Spinal cord (tissue), 10 donors: Measurements from ENCODE around the gene VEZT. TPM values are rescaled to one million over a fixed set of nuclear protein-coding genes. Genes with fewer than 3 reads are reported as not detected.
"Not testable (repeated sequence)": the region's sequence is repeated elsewhere in the genome, so short reads cannot be mapped to it uniquely, and the experiment has no call there.

Source experiments
- DNase-seq, 6 donors: peaks; one replicate each; pipeline versions ENCODE4 v3.0.0 to v3.0.0-alpha.2; 2013 to 2015; ENCODE audit warnings: low spot score in 6 of 6, low read depth in 4 of 6
- H3K27ac ChIP-seq: one replicate; pipeline ENCODE4 v1.5.1; 2013; ENCODE audit warnings: low read depth, low read length, control low read depth
- H3K27me3 ChIP-seq: one replicate; pipeline ENCODE4 v1.6.1; 2013; ENCODE audit warnings: low read length; ENCODE audit not compliant: control insufficient read depth, insufficient read depth
- H3K36me3 ChIP-seq: one replicate; pipeline ENCODE4 v1.6.1; 2013; ENCODE audit warnings: low read length; ENCODE audit not compliant: control insufficient read depth, insufficient read depth
- H3K4me1 ChIP-seq: one replicate; pipeline ENCODE4 v1.6.1; 2013; ENCODE audit warnings: low read length; ENCODE audit not compliant: control insufficient read depth, insufficient read depth
- H3K4me3 ChIP-seq: one replicate; pipeline ENCODE4 v1.5.1; 2013; ENCODE audit warnings: low read depth, low read length, control low read depth
- H3K9me3 ChIP-seq: one replicate; pipeline ENCODE4 v1.6.1; 2013; ENCODE audit warnings: low read length; ENCODE audit not compliant: control insufficient read depth, insufficient read depth
- WGBS: methylation state at CpG from one replicate; pipeline ENCODE4 v1.1.5; 2013; ENCODE audit warnings: missing lambda C conversion rate; ENCODE audit not compliant: insufficient coverage; 5-methylcytosine and 5-hydroxymethylcytosine counted together
- polyA plus RNA-seq, 2 donors: library from polyadenylated mRNA; unstranded; fragments of 120-200 nt; gene quantifications; one replicate each; pipeline ENCODE4 v1.2.1, GENCODE V29; 2013; ENCODE audit not compliant: insufficient read length in 2 of 2
- total RNA-seq, 2 donors: library from RNA; depleted of rRNA in 1 of 2; stranded (reverse); fragments of 120-200 nt in 1 of 2; fragments of >200 nt in 1 of 2; gene quantifications; one replicate each; pipeline versions ENCODE4 v1.2.3 to v1.2.4, GENCODE V29; 2013 to 2014
- donor health status: healthy.

The VEZT gene
- total and polyA plus RNA-seq, 4 donors, result 68.4 to 164 (median 102) TPM

DNA sequence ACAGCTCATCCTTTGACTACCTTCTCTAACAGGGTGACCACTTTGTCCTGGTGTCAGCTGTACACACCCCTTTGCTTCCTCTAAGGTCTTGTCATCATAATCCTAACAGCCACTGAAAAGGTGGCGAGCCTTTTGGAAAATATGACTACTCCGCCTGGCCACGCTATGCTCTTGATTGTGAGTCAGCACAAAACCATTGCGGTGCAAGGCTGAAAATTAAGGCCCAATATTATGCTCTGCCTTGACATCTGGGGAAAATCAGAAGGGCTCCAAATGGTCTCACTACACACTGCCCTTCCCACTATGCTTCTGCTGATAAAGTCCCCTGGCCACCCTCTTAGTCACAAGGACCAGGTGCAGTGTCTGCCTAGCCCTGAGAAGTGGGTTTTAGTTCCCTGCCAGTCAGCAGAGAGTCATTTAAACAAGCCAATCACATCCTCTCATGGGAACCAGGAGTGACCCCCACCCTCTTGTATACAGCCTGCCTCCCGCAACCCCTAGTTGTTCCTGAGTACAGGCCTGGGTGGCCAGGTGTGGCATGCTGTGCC is 34.7 kb upstream of the VEZT start:
- Histone ChIP-seq H3K4me1 (no peaks in the 10 kb centered on the region), H3K36me3 (no peaks in the 10 kb centered on the region), H3K9me3 (no peaks in the 10 kb centered on the region), H3K27me3 (no peaks in the 10 kb centered on the region), H3K4me3 (no peak overlapping the region), H3K27ac (no peak overlapping the region)
- WGBS, result 75% methylated on average over 4 of the region's 5 CpGs
- DNase-seq, result no peak

DNA sequence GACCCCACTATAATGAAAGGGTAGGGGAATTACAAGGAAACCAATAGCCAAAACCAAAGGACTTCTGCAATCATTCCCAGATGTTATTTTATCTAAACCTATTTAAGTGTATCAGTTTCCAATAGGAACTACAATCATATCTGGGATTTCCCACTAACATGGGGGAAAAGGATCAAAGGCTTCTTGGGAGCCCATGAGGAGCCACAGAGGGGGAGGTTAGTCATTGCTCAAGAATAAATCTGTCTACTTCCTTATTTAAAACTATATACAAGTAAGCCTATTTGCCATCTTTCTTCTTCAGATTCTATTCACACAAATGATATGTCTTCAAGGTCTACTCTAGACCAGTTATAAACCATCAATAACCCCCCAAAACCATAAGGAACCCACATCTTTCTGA is 33.5 kb upstream of the VEZT start:
- Histone ChIP-seq H3K27me3 (no peaks in the 10 kb centered on the region), H3K4me1 (no peaks in the 10 kb centered on the region)

DNA sequence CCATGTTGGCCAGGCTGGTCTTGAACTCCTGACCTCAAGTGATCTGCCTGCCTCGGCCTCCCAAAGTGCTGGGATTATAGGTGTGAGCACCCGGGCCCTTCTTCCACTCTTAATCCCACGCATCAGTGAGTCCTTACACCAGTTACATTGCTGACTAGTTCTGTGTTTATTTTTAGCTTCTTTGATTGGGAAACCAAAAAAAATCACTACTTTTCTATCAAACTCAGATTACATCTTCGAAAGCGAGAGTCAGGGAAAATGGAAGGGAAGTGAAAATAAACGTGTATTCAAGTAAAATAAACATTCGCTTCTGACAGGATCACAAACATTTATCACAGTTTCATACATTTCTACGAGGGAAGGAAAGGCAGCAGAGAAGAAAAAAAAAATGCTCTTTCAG is 32.5 kb upstream of the VEZT start:
- H3K9me3 ChIP-seq, result no peaks in the 10 kb centered on the region
- WGBS, result no CpG with 5 or more reads among the region's 8 CpGs
- no peak overlapping the region for H3K4me3 ChIP-seq
- no peak overlapping the region for H3K27ac ChIP-seq
- DNase-seq, result no peak
- H3K4me1 ChIP-seq, result no peaks in the 10 kb centered on the region
- no peaks in the 10 kb centered on the region for H3K36me3 ChIP-seq
- no peaks in the 10 kb centered on the region for H3K27me3 ChIP-seq

More for the DNA sequence above, 33.5 kb upstream of the VEZT start:
- Histone ChIP-seq H3K9me3 (no peaks in the 10 kb centered on the region), H3K27ac (no peak overlapping the region), H3K4me3 (no peak overlapping the region), H3K36me3 (no peaks in the 10 kb centered on the region)
- no peak for DNase-seq

DNA sequence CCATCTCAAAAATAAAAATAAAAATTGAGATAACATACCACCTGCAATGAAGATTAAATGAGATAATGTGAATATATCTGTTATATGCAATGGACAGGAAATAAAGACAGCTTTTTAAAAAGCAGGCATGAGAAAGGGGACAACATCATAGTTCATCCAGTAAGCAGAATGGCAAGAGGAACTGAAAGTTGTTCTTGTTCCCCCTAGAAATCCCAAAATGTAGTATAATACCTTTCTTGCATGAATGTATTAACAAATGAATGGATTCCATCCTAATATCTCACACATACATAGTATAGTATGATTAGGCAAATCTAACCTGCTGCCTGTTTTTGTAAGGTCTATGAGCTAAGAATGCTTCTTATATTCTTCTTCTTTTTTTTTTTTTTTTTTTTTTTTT is 31.8 kb upstream of the VEZT start:
- Histone ChIP-seq H3K4me1 (no peaks in the 10 kb centered on the region), H3K27ac (no peak overlapping the region), H3K36me3 (no peaks in the 10 kb centered on the region), H3K27me3 (no peaks in the 10 kb centered on the region), H3K9me3 (no peaks in the 10 kb centered on the region), H3K4me3 (no peak overlapping the region)
- DNase-seq, result no peak

DNA sequence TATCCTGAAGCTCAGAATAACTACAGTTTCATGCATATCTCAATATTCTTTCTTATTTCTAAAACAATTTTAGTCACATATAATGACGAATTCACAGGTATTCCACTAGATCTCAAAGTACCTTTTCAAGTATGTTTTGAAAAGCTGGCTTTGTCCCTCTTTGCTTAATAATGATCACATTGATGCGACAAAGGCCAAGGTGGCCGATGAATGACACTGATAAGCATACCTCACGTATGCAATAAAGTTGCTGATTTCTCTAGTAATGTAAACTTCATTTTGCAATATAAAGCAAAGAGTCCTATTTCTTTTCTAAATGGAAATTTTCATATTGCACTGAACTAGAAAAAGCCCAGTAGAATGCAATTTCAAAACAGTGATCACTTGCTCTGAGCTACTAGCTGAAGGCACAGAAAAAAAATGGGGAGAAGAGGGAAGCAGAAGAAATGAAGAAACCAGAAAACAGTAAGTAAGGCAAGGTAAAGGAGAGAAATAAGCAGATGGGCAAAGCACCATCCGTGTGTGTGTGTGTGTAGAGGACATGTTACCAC is 29.7 kb upstream of the VEZT start:
- no CpG with 5 or more reads among the region's 5 CpGs for WGBS
- no peak overlapping the region for H3K4me3 ChIP-seq
- no peak for DNase-seq

DNA sequence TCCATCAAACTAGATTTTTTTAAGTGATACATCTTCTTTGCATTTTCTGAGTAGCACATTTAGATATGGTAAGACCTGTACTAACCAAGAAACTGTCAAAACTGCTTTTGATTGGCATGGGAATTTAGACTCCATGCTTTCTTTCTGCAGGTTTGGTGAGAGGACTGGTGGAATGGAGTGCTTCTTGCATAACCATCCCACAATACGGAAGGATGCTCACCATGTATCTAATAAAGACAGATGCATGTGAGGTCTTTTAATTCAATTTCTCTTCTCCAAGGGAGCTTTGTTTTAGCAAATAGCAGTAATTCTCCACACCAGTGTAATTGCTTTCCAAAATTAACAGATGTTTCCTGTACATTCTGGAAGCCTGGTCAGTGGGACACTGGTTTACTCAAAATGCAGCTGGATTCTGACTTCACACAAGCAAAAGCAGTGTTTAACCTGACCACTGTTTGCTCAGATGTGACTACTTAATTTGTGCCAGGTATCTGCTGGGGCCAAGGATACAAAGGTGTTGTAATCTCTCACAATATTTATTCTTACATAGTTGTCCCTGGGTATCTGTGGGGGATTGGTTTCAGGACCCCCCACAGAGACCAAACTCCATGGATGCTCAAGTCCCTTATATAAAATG is 26.4 kb upstream of the VEZT start:
- no peaks in the 10 kb centered on the region for H3K9me3 ChIP-seq
- H3K4me3 ChIP-seq, result no peak overlapping the region
- no peak overlapping the region for H3K27ac ChIP-seq
- peak in 2 of 6 donors; percentile 48 to 62 for DNase-seq
- no CpG with 5 or more reads among the region's 1 CpG for WGBS
- no peaks in the 10 kb centered on the region for H3K36me3 ChIP-seq
- no peaks in the 10 kb centered on the region for H3K4me1 ChIP-seq
- no peaks in the 10 kb centered on the region for H3K27me3 ChIP-seq

More for the DNA sequence above, 29.7 kb upstream of the VEZT start:
- Histone ChIP-seq H3K27me3 (no peaks in the 10 kb centered on the region), H3K9me3 (no peaks in the 10 kb centered on the region), H3K4me1 (no peaks in the 10 kb centered on the region), H3K36me3 (no peaks in the 10 kb centered on the region), H3K27ac (no peak overlapping the region)

DNA sequence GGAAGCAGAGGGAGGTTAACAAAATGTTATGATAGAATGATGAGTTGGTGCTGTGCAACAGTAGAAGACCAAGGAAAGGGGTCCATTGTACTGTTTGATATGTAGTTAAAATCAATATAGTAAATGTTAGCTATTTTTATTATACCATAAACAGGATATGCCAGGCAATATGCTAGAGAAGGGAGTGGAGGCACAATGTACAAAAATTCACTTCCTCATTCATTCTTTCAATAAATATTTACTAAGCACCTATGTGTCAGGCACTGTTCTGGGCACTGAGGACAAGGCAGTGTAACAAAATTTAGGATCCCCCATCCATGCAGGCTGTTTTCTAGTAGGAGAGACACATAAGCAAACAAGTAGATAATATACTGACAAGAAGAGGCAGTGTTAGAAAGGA is 25.3 kb upstream of the VEZT start:
- no peaks in the 10 kb centered on the region for H3K9me3 ChIP-seq
- DNase-seq, result no peak
- no peaks in the 10 kb centered on the region for H3K4me1 ChIP-seq
- no peaks in the 10 kb centered on the region for H3K36me3 ChIP-seq
- no peak overlapping the region for H3K27ac ChIP-seq
- no peak overlapping the region for H3K4me3 ChIP-seq
- no peaks in the 10 kb centered on the region for H3K27me3 ChIP-seq

DNA sequence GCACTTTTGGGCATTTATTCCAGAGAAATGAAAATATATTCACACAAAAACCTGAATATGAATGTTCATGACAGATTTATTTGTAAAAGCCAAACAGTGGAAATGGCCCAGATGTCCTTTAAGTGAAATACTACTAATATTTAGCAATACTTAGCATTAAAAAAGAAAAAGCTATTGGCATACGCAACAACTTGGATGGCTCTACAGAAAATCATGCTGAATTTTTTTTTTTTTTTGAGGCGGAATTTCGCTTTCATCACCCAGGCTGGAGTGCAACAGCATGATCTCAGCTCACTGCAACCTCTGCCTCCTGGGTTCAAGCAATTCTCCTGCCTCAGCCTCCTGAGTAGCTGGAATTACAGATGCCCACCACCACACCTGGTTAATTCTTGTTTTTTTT is 24.5 kb upstream of the VEZT start:
- DNase-seq, result no peak

DNA sequence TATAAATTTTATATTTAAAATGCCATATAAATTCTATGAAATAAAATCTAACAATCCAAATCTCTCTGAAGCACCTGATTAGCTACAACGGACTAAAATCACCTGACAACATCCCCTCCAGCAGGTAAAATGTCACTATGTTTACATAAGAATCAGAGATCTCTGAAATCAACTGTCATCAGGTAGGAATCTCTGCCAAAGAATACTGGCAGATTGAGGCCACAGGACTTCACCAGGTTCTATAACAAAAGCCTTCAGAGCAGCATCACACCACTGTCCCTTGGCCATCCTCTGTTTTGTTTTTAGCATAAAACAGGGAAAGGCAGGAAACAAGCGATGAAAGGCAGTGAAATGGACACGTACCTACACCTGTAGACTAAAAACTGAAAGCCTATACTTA is 22.5 kb upstream of the VEZT start:
- no peaks in the 10 kb centered on the region for H3K27me3 ChIP-seq
- H3K27ac ChIP-seq, result no peak overlapping the region
- no peaks in the 10 kb centered on the region for H3K9me3 ChIP-seq
- DNase-seq, result no peak
- 83% methylated on average over 1 of the region's 3 CpGs for WGBS
- H3K36me3 ChIP-seq, result no peaks in the 10 kb centered on the region
- H3K4me1 ChIP-seq, result no peaks in the 10 kb centered on the region
- no peak overlapping the region for H3K4me3 ChIP-seq

More for the DNA sequence above, 24.5 kb upstream of the VEZT start:
- H3K27ac ChIP-seq, result no peak overlapping the region
- H3K4me3 ChIP-seq, result no peak overlapping the region
- no peaks in the 10 kb centered on the region for H3K27me3 ChIP-seq
- H3K9me3 ChIP-seq, result no peaks in the 10 kb centered on the region
- no peaks in the 10 kb centered on the region for H3K36me3 ChIP-seq
- H3K4me1 ChIP-seq, result no peaks in the 10 kb centered on the region
- WGBS, result no CpG with 5 or more reads among the region's 3 CpGs

DNA sequence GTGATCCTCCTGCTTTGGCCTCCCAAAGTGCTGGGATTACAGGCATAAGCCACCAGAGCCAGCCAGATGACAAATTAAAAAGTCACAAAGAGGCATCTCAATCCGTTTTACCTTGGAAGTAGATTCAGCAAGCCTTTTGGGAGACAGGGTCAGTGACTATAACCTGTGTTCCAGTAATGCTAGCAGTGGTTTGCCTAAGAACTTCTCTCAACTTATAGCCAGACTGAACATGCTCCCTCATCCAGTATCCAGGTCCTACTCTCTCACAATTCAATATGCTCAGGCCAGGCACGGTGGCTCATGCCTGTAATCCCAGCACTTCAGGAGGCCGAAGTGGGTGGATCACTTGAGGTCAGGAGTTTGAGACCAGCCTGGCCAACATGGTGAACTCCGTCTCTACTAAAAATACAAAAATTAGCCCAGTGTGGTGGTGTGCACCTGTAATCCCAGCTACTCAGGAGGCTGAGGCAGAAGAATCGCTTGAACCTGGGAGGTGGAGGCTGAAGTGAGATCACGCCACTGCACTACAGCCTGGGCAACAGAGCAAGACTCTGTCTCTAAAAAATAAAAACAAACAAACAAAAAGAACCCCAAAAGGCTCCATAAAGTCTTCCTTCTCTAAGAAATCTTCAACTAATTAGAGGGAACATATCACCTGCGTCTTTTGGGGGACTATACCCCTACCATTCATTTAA is 20.6 kb upstream of the VEZT start:
- H3K4me1 ChIP-seq, H3K4me3 ChIP-seq, H3K36me3 ChIP-seq, H3K27me3 ChIP-seq, DNase-seq, H3K27ac ChIP-seq, H3K9me3 ChIP-seq: not testable (repeated sequence)
- WGBS, result 100% methylated on average over 2 of the region's 7 CpGs
